ENCODE data around the gene HYAL3. TPM values are rescaled to one million over a fixed set of nuclear protein-coding genes. Genes with fewer than 3 reads are reported as not detected.

The HYAL3 gene
- total RNA-seq, 1 experiment from 2014 or later = 10.3 TPM

GRCh38 chr3:50278123-50278879 is 20.9 kb downstream of the HYAL3 start:
- TF ChIP-seq CTCF (IDR thresholded peaks at IDR 0.05 in 2 of 3, conservative IDR thresholded peaks at IDR 0.05 in 1 of 3; ENCODE audit: borderline replicate concordance in 1 of 3, insufficient read depth in 1 of 3, low read depth in 2 of 3, low read length in 2 of 3) = no peak
- TF ChIP-seq POLR2AphosphoS5 (IDR thresholded peaks at IDR 0.05; ENCODE audit: low read depth, low read length) = no peak
- TF ChIP-seq JUND (IDR thresholded peaks at IDR 0.05) = no peak
- TF ChIP-seq FOSL1 (IDR thresholded peaks at IDR 0.05; ENCODE audit: low read depth) = no peak
- no peak for TF ChIP-seq ZNF274 (IDR thresholded peaks at IDR 0.05; ENCODE audit: low read depth, low read length)
- no peak for TF ChIP-seq SP1 (IDR thresholded peaks at IDR 0.05; ENCODE audit: low read depth)
- no peak for TF ChIP-seq REST (IDR thresholded peaks at IDR 0.05; ENCODE audit: low read depth)
- TF ChIP-seq ZBTB33 (IDR thresholded peaks at IDR 0.05; ENCODE audit: extremely low read depth, insufficient replicate concordance, low read length) = no peak
- no peak for TF ChIP-seq ZFX (IDR thresholded peaks at IDR 0.05)
- TF ChIP-seq SIN3A (IDR thresholded peaks at IDR 0.05; ENCODE audit: low read depth) = no peak
- no peak for TF ChIP-seq MAX (IDR thresholded peaks at IDR 0.05)
- POLR2A ChIA-PET = interaction anchor here (1.7 kb wide), 1 partner anchor 16 kb away, joined by 4 read pairs; no protein-coding TSS in a partner anchor
- Histone ChIP-seq H2AFZ (ENCODE audit: low read depth, low read length, poor library complexity, severe bottlenecking) (no peak overlapping the region), H3K36me3 (ENCODE audit: control insufficient read depth in 1 of 2, insufficient read depth in 2 of 2, low read length in 2 of 2) (no peaks in the 10 kb centered on the region), H3K4me3 (replicated peaks in 1 of 2; ENCODE audit: low read depth in 1 of 2, low read length in 2 of 2) (no peak overlapping the region), H3K9me2 (ENCODE audit: insufficient read depth) (no peaks in the 10 kb centered on the region), H3K4me2 (ENCODE audit: low read length) (no peak overlapping the region), H3K4me1 (ENCODE audit: control insufficient read depth in 1 of 2, insufficient read depth in 2 of 2, low read length in 2 of 2) (peaks cover 13 to 16% of the 10 kb centered on the region in 2 experiments; a peak in 3 of 4 replicates), H3K27me3 (ENCODE audit: insufficient read depth, low read length) (no peaks in the 10 kb centered on the region), H4K20me1 (ENCODE audit: insufficient read depth) (no peaks in the 10 kb centered on the region), H3K27ac (ENCODE audit: low read depth, low read length) (no peak overlapping the region), H3K9ac (ENCODE audit: low read length) (no peak overlapping the region), H3K9me3 (ENCODE audit: control insufficient read depth in 1 of 2, insufficient read depth in 1 of 2, low read depth in 1 of 2, low read length in 2 of 2) (no peaks in the 10 kb centered on the region), H3K79me2 (ENCODE audit: insufficient read depth, low read length) (no peaks in the 10 kb centered on the region)
- RAD21 ChIA-PET (ENCODE audit: low non-redundant PET in 1 of 2, low total read pairs in 2 of 2, uncharacterized antibody in 2 of 2, unreplicated experiment in 2 of 2) = interaction anchor here in 1 of 2 experiments (1.2 kb wide), 1 partner anchor 32 kb away, joined by 3 read pairs; no protein-coding TSS in a partner anchor
- BruUV-seq (replicated peaks) = no TSS peak
- ATAC-seq (no peak), DNase-seq (ENCODE audit: low read depth, low spot score) (no peak)
- intact Hi-C loops (cut with micrococcal nuclease) = no loop called here
- CTCF ChIA-PET = interaction anchor here (1.3 to 1.7 kb wide), 2 partner anchors 45 to 52 kb away, joined by 3 read pairs; no protein-coding TSS in a partner anchor

All from HCT116 (cell line).